ENCODE results near the gene ALDH3B1.
"Not testable (repeated sequence)": the region's sequence is repeated elsewhere in the genome, so short reads cannot be mapped to it uniquely, and the experiment has no call there.

ALDH3B1 gene, protein sequence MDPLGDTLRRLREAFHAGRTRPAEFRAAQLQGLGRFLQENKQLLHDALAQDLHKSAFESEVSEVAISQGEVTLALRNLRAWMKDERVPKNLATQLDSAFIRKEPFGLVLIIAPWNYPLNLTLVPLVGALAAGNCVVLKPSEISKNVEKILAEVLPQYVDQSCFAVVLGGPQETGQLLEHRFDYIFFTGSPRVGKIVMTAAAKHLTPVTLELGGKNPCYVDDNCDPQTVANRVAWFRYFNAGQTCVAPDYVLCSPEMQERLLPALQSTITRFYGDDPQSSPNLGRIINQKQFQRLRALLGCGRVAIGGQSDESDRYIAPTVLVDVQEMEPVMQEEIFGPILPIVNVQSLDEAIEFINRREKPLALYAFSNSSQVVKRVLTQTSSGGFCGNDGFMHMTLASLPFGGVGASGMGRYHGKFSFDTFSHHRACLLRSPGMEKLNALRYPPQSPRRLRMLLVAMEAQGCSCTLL

DNA sequence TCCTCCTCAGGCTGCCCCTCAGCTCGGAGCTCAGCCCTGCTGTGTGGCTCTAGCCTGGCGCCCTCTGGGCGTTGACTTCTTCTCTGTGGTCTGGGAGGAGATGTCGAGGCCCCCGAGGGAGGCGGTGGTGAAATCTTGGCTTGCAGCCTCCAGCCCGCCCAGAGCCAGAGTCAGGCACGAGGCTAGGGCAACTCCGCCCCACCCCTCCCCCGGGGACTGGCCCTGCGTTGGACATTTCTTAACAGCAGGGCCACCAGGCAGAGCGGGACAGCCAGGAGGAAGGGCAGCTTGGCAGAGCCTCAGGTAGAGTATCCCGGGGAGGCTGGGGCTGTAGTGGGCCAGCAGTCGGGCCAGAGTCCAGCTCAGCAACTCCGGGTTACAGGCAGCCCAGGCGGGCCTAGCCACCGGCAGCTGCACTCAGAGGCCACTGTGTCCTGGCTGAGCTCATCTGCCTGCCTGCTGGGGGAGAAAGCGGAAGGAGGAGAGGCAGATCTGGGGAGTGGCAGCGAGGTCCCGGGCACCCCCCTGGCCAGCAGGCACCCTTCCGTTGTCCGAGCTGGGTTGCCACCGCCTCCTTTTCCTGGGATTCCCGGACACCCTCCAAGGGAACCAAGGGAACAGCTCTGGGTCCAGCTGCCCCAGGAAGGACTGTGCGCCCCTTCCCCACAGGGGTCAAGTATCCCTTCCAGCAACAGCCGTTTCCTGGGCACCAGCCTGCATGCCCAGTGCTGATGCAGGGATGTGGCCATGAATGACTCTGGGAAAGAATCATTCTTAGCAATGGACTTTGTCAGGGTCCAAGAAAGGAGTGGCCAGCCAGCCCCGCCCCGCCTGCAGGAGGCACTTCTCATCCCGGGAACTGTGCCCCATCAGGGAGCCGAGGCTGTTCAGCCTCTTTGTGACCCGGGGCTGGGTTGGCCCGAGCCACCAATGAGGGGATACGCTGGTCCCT, at the start of gene ALDH3B1:
TSS of gene ALDH3B1 (plus strand) at position 238 of the 952 bp plus-strand sequence. CDS start 4,971 bp downstream, outside the sequence.
- DNase-seq (ENCODE audit: low read depth, low spot score), result no peak

DNA sequence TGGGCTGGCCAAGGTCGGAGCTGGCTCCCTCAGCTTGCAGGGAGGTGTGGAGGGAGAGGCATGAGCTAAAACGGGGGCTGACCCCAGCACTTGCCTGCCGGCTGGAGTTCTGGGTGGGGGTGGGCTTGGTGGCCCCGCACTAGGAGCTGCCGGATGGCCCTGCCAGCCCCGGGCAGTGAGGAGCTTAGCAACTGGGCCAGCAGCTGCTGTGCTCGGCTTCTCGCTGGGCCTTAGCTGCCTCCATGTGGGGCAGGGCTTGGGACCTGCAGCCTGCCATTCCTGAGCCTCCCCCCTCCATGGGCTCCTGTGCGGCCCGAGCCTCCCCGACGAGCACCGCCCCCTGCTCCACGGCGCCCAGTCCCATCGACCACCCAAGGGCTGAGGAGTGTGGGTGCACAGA, 46.9 kb upstream of the ALDH3B1 start:
- DNase-seq (ENCODE audit: low read depth, low spot score), result not testable (repeated sequence)

DNA sequence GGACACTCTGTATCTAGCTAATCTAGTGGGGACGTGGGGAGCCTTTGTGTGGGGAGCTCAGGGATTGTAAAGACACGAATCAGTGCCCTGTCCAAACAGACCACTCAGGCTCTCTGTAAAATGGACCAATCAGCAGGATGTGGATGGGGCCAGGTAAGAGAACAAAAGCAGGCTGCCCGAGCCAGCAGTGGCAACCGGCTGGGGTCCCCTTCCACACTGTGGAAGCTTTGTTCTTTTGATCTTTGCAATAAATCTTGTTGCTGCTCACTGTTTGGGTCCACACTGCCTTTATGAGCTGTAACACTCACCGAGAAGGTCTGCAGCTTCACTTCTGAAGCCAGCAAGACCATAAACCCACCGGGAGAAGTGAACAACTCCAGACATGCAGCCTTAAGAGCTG, 46.2 kb upstream of the ALDH3B1 start:
- DNase-seq (ENCODE audit: low read depth, low spot score), result not testable (repeated sequence)

DNA sequence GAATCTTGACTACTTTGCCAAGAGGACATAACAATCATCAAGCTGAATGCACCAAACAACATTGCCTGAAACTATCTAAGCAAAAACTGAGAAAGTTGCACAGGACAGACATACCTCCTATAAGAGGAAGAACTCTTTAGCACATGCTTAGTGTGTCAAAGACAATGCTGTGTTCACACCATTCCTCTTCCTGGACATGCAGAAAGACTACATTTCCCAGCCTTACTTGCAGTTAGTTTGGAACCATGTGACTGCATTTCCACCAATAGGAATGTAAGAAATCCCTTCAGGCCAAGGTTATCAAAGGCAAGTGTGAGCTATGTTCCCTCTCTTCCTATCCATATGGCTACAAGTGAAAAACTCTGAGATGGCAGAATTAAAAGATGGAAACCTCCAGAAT, 45.4 kb upstream of the ALDH3B1 start:
- DNase-seq (ENCODE audit: low read depth, low spot score), result not testable (repeated sequence)

DNA sequence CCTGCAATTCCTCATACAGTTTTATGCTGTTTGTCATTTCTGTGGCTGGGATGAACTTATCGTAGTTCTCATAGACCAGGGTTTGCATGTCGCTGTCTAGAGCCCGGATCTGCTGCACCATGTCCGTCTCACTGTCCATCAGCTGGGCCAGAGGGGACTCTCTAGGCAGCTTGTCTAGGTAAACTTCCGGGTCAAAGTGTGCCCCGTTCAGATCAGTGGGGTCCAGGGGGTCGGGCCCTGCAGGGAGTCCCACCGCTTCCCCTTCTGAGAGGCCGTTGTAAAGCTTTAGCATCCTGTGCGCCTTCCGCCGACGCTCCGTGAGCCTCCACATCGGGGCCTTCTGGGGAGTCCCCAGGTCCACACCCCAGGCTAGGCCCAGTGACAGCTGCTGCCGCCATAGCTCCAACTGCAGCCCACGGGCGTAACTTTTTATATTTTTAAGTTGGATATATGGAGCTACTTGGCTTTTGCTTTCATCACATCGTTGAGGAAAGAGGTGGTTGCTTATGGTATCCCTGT, 44.2 kb upstream of the ALDH3B1 start:
- DNase-seq (ENCODE audit: low read depth, low spot score), result not testable (repeated sequence)

DNA sequence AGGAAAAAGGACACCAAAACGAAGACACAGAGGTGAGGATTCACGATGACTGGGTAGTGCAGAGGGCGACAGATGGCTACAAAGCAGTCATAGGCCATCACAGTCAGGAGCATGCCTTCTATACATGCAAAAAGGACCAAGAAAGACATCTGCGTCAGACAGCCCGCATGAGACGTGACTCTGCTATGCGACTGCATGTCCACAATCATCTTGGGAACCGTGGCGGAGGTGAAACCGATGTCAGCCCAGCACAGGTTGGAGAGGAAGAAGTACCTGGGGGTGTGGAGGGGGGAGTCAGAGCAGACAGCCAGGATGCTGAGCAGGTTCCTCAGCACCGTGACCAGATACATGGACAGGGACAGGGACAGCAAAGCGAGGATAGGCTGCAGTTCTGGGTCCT, 35.4 kb upstream of the ALDH3B1 start:
- not testable (repeated sequence) for DNase-seq (ENCODE audit: low read depth, low spot score)

DNA sequence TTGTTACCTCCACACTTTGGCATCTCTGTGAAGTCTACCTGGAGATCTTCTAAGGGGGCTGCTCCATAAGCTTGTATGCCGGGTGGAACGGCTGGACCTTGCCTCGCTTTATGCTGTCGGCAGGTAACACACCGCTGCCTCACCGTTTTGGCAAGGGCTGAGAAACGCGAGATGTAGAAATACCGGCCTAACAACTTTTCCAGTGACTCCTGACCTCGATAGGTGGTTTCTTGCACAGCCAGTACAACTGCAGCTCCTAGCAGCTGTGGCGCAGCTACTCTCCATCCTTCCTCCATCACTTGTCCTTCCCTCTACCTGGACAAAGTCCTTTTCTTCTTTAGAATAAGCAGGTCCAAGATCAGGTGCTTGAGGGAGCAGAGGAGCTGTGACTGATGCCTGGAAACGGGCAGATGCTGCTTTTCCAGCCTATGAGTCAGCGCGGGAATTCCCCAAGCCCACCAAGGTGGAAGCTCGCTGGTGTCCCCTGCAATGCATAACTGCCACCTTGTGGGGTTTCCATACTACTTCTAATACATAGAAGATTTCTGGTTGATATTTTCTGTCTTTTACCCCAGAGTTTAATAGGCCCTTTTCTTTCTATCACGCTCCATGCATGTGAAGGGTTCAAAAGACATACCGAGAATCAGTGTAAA, 31.2 kb upstream of the ALDH3B1 start:
- not testable (repeated sequence) for DNase-seq (ENCODE audit: low read depth, low spot score)

DNA sequence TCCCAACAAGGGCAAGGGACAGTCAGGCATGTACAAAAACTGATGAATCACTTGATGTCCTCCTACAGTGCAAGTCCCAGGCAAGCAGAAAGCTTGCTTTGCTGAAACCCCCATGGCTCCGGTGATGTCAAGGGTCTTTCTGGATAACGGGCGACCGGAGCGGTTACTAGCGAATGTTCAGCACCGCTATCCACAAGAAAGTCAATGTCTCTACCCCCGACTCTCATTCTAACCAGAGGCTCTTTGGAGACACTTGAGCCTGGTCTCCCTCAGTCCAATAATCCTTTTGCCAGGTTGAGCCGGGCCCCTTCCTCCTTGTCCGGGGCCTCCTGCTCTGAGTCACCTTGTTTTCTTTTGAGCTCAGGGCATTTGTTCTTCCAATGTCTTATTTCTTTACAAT, 28.9 kb upstream of the ALDH3B1 start:
- not testable (repeated sequence) for DNase-seq (ENCODE audit: low read depth, low spot score)

DNA sequence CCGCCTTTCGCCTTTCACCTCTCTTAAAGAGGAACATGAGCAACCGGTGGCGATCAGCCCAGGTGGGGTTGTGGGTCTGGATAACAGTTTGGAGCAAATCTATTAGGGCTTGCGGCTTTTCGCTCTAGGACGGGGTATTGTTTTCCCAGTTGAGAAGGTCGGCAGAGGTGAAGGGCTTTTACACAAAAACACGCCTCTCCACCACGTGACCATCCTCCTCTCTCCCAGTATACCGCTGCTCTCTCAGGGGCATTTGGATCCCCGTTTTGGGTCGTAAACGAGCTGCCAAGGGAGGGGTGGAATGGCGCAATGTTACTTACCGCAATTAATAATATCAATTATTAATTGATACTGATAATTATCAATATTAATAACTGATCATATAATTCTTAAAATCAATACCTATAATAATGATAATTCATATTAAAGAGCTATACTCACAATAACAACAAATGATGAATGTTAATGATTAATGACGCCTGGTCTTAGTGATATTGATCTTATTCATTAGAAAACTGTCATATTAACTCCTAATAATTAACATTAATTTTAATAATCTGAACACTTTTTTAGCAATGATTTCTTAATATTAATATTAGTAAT, 27.8 kb upstream of the ALDH3B1 start:
- not testable (repeated sequence) for DNase-seq (ENCODE audit: low read depth, low spot score)

DNA sequence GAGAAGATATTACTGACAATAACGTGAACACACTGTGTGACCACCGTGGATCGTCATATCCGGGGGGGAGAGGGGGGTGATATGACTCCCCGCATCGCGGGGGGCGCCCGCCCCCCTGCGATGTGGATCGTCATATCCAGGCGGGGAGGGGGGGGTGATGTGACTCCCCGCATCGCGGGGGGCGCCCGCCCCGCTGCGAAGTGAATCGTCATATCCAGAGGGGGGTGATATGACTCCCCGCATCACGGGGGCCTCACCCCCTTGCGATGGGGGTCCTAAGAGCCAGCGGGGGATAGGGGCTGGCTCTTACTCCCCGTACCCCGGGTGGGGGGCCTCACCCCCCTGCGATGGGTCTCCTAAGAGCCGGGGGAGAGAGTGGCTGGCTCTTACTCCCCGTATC, 26.2 kb upstream of the ALDH3B1 start:
- DNase-seq (ENCODE audit: low read depth, low spot score), result no peak

DNA sequence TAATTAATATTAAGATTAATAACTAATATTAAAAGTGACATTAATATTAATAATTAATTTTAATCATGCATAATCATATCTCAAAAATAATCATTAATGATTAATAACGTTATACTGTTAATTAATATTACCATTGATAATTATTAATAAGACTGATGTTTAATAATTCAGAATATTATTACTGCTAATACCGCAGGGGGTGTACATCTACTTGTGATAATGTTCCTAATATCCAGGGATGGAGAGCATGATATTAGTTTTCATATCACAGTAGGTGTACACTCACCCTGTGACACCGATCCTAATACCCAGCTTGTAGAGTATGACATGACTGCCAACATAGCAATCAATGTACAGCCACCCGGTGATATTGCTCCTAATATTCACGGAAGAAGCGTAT, 24.8 kb upstream of the ALDH3B1 start:
- DNase-seq (ENCODE audit: low read depth, low spot score), result not testable (repeated sequence)

DNA sequence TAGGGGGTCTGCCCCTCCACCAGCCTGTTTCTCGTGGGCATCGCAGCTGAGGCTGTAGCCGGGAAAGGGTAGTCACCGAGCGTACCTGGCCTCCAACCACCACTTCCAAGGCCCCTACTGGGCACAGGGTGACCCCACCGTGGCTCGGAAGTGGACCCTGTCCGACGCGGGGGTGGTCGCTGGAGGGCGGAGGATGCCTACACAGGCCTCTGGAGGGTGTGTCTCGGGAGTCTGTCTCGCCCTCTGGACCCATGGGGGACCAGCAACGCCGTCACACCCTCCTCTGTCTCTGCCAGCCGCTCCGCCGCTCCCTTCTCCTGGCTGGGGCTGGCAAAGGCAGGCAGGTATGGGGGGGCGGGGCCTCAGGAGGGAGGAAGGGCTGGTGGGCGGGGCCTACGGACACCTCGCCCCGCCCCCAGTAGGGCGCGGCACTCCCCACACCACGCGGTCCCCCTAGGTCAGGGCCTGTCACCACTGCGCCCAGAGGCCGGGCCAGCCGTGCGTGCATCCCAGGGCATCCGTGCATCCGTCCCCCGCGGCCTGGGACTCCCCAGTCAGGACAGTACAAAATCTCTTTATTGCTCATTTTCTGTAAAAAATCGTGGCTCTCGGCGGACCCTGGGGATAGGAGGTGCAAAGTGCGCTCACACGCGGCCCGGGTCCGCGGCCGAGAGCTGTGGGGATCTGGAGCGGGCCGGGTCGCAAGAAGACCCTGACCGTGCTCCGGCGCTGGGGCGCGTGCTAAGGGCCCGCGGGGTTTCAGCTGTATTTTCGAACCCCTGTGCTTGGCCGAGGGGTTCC, 19.4 kb upstream of the ALDH3B1 start:
- DNase-seq (ENCODE audit: low read depth, low spot score), result not testable (repeated sequence)

DNA sequence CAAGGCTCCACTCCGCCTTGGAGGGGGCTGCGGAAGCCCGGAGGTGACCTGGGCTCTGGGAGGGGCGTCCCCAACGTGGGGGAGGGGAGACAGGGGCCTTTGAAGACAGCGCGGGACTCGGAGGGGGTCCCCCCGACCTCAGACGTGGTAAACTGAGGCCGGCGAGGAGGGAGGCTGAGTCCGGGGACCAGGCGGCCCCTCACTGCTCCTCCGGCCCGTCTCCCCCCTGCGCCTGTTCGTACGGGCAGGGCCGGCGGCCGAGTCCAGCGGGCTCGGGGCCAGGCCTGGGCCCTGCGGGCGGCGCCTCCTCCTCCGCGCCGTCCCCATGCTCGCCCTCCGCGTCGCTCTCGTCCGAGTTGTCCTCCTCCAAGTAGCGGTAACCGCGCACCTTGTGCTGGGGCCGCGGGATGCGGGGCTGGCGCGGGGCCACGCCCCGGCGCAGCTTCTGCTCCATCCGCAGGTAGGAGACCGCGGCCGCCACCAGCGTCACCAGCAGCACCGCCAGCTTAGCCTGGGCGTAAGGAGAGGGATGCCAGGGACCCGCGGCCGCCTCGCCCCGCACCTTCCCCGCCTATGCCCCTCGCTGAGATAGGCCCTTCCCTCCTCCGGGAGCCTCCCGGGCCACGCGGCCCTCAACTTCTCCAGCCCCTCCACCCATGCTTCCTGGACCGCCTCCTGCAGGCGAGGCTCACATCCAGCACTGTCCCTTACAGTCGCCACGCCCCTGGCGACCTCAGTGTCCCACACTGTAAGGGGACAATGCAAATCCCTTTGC, 18.6 kb upstream of the ALDH3B1 start:
- DNase-seq (ENCODE audit: low read depth, low spot score), result not testable (repeated sequence)

DNA sequence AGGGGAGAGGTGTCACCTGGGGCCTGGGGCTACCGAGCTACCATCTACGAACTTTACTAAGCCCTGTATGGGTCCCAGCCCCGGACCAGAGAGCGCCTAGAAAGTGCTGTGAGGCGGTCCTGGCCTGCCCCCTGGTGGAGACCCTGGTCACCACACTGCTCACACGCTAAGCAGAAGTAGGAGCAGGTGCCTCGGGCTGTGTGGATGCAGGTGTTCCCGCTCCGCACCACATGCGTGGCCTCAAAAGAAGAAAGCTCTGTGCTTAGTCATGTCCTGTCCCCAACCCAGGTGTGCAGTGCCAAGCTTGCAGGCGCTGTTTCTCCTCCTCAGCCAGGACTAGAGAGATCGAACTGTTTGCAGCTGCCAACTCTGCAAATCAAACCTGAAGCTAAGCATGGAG, 16.3 kb upstream of the ALDH3B1 start:
- not testable (repeated sequence) for DNase-seq (ENCODE audit: low read depth, low spot score)

DNA sequence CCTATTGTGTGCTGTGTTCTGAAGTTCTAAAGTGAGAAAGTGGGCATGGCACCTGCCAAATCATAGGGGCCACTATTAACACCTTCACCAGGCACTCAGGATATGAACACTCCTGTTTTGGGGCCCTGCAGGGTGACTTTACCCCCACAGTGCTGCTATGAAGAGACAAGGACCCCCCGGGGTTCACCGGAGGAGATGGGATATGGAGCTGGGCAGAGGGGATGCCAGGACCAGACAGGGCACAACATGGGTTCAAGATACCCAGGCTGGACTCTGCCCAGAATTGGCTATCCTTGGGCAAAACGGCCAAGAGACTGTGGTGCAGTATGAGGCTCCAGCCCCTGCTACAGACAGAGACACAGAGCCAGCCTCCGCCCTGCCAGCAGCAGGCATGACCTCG, 15.7 kb upstream of the ALDH3B1 start:
- not testable (repeated sequence) for DNase-seq (ENCODE audit: low read depth, low spot score)

DNA sequence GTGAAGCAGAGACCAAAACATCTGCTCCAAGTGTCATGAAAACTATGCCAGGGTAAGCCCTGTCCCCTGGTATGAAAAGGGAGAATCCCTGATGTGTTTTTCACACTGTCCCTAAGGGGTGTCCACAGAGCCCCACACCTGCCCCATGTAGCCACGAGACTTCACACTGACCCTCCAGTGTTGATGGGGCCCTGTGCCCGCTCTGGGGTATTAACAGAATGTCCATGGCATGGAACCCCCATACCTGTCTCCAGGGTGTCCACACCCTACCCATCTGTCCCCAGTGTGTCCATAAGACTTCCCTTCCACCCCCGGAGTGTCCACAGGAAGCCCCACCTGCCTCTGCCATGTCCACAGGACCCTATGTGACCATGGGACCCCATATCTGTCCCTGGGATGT, 15.0 kb upstream of the ALDH3B1 start:
- not testable (repeated sequence) for DNase-seq (ENCODE audit: low read depth, low spot score)

DNA sequence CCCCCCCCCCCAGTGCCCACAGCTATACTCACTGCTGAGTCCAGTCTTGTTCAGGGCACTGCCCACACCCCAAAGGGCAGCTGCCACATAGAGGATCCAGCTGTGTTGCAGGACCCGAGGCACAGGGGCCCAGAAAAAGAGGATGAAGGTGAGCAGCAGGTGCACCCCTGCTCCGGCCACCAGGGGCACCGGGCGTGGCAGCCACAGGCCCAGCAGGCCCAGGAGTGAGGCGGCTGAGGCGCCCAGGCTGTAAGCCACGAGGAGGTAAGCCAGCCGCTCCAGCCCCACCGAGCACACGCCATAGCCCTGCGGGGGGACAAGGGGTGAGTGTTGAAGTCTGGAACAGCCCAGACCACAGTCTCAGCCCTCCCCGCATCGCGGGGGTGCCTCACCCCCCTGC, 14.5 kb upstream of the ALDH3B1 start:
- not testable (repeated sequence) for DNase-seq (ENCODE audit: low read depth, low spot score)

DNA sequence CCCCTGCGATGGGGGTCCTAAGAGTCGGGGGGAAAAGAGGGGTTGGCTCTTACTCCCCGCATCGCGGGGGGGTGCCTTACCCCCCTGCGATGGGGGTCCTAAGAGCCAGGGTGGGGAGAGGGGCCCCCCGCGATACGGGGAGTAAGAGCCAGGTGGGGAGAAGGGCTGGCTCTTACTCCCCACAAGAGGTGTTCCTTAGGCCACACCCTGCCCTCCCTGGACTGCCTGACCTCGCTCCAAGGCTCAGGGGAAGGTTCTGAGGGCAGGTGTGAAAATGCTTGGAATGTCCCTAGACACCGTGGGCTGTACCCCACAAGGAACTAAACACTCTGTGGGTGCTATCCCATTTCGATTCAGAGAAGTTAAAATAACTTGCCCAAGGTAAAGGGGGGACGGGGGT, 14.1 kb upstream of the ALDH3B1 start:
- DNase-seq (ENCODE audit: low read depth, low spot score), result no peak

Measured in activated CD4-positive, CD25-positive, alpha-beta regulatory T cell treated with anti-CD3 and anti-CD28 coated beads, Interleukin-2, amount 50 U/mL, for 16 hours (primary cell).